22Rv1 (cell line): ENCODE measurements around the gene BAIAP2L1.

Experiments used
- H3K27ac ChIP-seq: fragments of 450-650 bp; 2 replicates; pipeline ENCODE4 v1.5.1; 2017
- CTCF ChIP-seq: fragments of 450-650 bp; IDR thresholded peaks from 2 replicates; pipeline ENCODE4 v1.5.1; 2017; ENCODE audit warnings: mild to moderate bottlenecking
- ZFX ChIP-seq: fragments of 450-650 bp; IDR thresholded peaks from 2 replicates; pipeline ENCODE4 v1.6.1; 2017; ENCODE audit warnings: antibody characterized with exemption, borderline replicate concordance

The BAIAP2L1 gene

GRCh38 chr7:98305951-98306535 lies 94.8 kb downstream of the BAIAP2L1 start:
- H3K27ac ChIP-seq = no peak overlapping the region
- TF ChIP-seq ZFX = no peak
- no peak for TF ChIP-seq CTCF

- H3K27ac ChIP-seq = no peak overlapping the region
- TF ChIP-seq ZFX (no peak), CTCF (no peak)
These were observed 97.0 kb downstream of the BAIAP2L1 start for GRCh38 chr7:98303906-98304305.

GRCh38 chr7:98303176-98303865 lies 97.6 kb downstream of the BAIAP2L1 start:
- no peak overlapping the region for H3K27ac ChIP-seq
- no peak for TF ChIP-seq ZFX
- TF ChIP-seq CTCF = no peak

- TF ChIP-seq CTCF = no peak
- no peak for TF ChIP-seq ZFX
- H3K27ac ChIP-seq = no peak overlapping the region
These were observed 99.0 kb downstream of the BAIAP2L1 start for GRCh38 chr7:98301693-98302470.

GRCh38 chr7:98300595-98301372 lies 100.1 kb downstream of the BAIAP2L1 start:
- TF ChIP-seq ZFX (no peak), CTCF (no peak)
- H3K27ac ChIP-seq = no peak overlapping the region

GRCh38 chr7:98297626-98298286 lies 103.1 kb downstream of the BAIAP2L1 start:
- H3K27ac ChIP-seq = no peak overlapping the region
- TF ChIP-seq ZFX = no peak
- no peak for TF ChIP-seq CTCF
